ENCODE measurements around the gene QDPR. TPM values are rescaled to one million over a fixed set of nuclear protein-coding genes. Genes with fewer than 3 reads are reported as not detected.

QDPR gene
- polyA plus RNA-seq, 1 of the 3 experiments (the other 2 are of a cell fraction): 83.1 TPM

DNA sequence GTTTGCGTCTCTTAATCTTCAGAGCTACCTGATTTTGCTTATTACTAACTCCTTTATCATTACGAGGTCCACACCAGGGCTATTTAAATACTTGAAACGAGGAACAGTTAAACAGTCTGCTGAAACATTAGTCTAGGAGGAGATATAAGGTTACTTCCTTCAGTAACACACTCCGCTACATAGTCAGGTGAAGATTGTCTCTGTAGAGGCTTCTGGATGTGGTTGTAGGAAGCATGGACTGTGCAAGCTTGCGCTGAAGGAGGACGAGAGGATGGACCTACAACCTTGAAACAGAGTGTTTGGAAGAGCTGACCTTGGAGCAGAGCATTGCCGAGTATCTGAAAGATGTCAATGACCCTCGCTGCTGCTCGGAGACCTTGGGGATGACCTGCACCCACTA is 3.0 kb upstream of the QDPR start, which contains the start of gene CLRN2 (continued):
- TF ChIP-seq REST (IDR thresholded peaks at IDR 0.05; ENCODE audit: low read depth, low read length) (no peak), GATA2 (CRISPR knock-in tag; IDR thresholded peaks at IDR 0.05) (no peak), SMC3 (IDR thresholded peaks at IDR 0.05; ENCODE audit: low read depth, low read length) (no peak), FOSL2 (IDR thresholded peaks at IDR 0.05; ENCODE audit: borderline replicate concordance, low read depth) (no peak), CHD2 (IDR thresholded peaks at IDR 0.05; ENCODE audit: low read length, partially characterized antibody) (no peak), ELF1 (IDR thresholded peaks at IDR 0.05) (no peak), TCF12 (IDR thresholded peaks at IDR 0.05) (no peak)
- TF ChIP-seq, protein P1, sequence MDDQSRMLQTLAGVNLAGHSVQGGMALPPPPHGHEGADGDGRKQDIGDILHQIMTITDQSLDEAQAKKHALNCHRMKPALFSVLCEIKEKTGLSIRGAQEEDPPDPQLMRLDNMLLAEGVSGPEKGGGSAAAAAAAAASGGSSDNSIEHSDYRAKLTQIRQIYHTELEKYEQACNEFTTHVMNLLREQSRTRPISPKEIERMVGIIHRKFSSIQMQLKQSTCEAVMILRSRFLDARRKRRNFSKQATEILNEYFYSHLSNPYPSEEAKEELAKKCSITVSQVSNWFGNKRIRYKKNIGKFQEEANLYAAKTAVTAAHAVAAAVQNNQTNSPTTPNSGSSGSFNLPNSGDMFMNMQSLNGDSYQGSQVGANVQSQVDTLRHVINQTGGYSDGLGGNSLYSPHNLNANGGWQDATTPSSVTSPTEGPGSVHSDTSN (IDR thresholded peaks at IDR 0.05): no peak

DNA sequence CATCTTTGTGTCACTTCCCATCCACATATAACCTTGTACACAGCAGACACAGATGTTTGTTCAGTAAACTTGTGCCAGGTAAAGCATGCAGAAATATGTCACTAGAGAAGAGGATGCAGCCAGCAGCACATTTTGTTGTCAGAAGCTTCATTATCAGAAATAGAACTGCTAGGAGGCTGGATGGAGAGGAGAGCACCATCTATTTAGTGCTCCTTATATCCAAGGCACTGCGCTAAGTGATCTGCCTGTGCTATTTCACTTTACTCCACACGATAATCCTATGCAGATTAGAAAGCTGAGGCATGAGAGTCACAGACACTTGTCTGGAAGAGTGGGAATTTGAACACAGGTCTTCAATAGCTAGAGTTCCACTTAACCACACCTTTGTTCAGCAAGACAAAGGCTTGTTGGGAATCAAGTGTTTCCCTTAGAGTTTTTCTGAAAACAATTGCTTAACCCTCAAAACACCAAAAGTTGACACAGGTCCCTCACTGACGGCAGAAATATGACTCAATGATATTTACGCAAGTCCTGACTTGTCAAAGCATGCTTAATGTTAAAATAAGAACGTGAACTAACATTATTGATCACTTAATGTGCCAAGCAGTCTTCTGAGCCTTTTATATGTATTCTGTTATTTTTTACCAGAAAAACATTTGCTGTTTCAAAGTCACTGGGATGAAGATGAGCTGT is 1.2 kb upstream of the QDPR start:
- CTCF ChIA-PET: interaction anchor here (0.6 to 4.6 kb wide), 16 partner anchors 9 to 943 kb away, joined by 3 to 62 read pairs (median 4); no protein-coding TSS in a partner anchor
- H3K4me2 ChIP-seq: 0 out of 2 replicates have a peak overlapping the region, but pooled peaks have one; percentile 93

More for the DNA sequence above, 1.2 kb upstream of the QDPR start:
- H3K79me2 ChIP-seq (ENCODE audit: insufficient read depth): peaks cover 7% of the 10 kb centered on the region; the same call in 1 of the 2 replicates
- no peaks in the 10 kb centered on the region for H4K20me1 ChIP-seq (ENCODE audit: insufficient read depth)
- no peaks in the 10 kb centered on the region for H3K9me2 ChIP-seq
- peak overlapping the region in 1 of 2 experiments; percentile 85; a peak in 2 of 4 replicates for H3K27ac ChIP-seq (ENCODE audit: low read depth in 2 of 2, low read length in 1 of 2)
- POLR2A ChIA-PET: interaction anchor here (0.6 to 6.0 kb wide), 2 partner anchors 22 to 91 kb away, joined by 3 to 67 read pairs; no protein-coding TSS in a partner anchor
- H2AFZ ChIP-seq (ENCODE audit: low read depth): peak overlapping the region; percentile 91; the same call in 1 of the 2 replicates
- H3K4me3 ChIP-seq (ENCODE audit: low read depth in 2 of 2, low read length in 1 of 2): no peak overlapping the region
- peaks cover 7% of the 10 kb centered on the region; the same call in 1 of the 2 replicates for H3K27me3 ChIP-seq (ENCODE audit: insufficient read depth)
- H3K9ac ChIP-seq: no peak overlapping the region
- peaks cover 5% of the 10 kb centered on the region for H3F3A ChIP-seq (replicated peaks; ENCODE audit: insufficient read depth)
- TF ChIP-seq SIN3A (IDR thresholded peaks at IDR 0.05; ENCODE audit: borderline replicate concordance, low read depth, low read length) (no peak), EZH2phosphoT487 (IDR thresholded peaks at IDR 0.05; ENCODE audit: borderline replicate concordance, low read depth) (no peak)
- TF ChIP-seq, protein P1 (IDR thresholded peaks at IDR 0.05): no peak
- no peaks in the 10 kb centered on the region for H3K9me3 ChIP-seq
- 89% methylated on average over 5 of the region's 5 CpGs for WGBS (ENCODE audit: low lambda C conversion rate)
- H3K4me1 ChIP-seq (ENCODE audit: control insufficient read depth in 1 of 2, insufficient read depth in 2 of 2, low read depth in 1 of 2, low read length in 1 of 2): peaks cover 4 to 28% of the 10 kb centered on the region in 2 experiments; a peak in 3 of 4 replicates
- peaks cover 0 to 4% of the 10 kb centered on the region in 2 experiments for H3K36me3 ChIP-seq (replicated peaks in 1 of 2; ENCODE audit: control insufficient read depth in 1 of 2, insufficient read depth in 2 of 2, low read length in 1 of 2)
- DNase-seq: no peak
